HCT116 (cell line): ENCODE measurements around the gene DHCR7. TPM values are rescaled to one million over a fixed set of nuclear protein-coding genes. Genes with fewer than 3 reads are reported as not detected.

Source experiments
- ATAC-seq: fragments of 200-7000 bp; cut with Tn5 transposase; 2 replicates; pipeline ENCODE4 v1.9.1; 2020; ENCODE audit warnings: mild to moderate bottlenecking, moderate library complexity
- BruUV-seq: library from RNA; stranded (reverse); fragments of 400-500 nt; replicated peaks from 2 replicates; lab custom pipeline; 2021; lab: Mats Ljungman, UMichigan
- CTCF ChIA-PET: fragments of 300-600 bp; sonication (Branson Sonifier 250); formaldehyde crosslinking; loops from one replicate; lab custom pipeline; 2021; ENCODE audit warnings: antibody characterized with exemption; lab: Charles Lee
- POLR2A ChIA-PET: fragments of 300-600, 350-600 bp; sonication (Branson Sonifier 250); formaldehyde crosslinking; loops from one replicate; lab custom pipeline; 2021; ENCODE audit warnings: antibody characterized with exemption; lab: Charles Lee
- RAD21 ChIA-PET, 2 experiments: fragments of 300-600 bp; sonication (Branson Sonifier 250); formaldehyde crosslinking; loops; one replicate each; lab custom pipeline; 2023; ENCODE audit warnings: low total read pairs in 2 of 2; ENCODE audit not compliant: uncharacterized antibody in 2 of 2, unreplicated experiment in 2 of 2, low non-redundant PET in 1 of 2; lab: Charles Lee
- DNase-seq: peaks from one replicate; pipeline ENCODE4 v3.0.0-alpha.2; 2010; ENCODE audit warnings: low read depth, low spot score
- H2AFZ ChIP-seq: fragments of 200-600 bp; shearing (Covaris generic), sonication (generic); 2 replicates; pipeline ENCODE4 v1.6.1; 2017; ENCODE audit warnings: low read depth, mixed run types, mixed read lengths, antibody characterized with exemption, low read length; ENCODE audit not compliant: poor library complexity, severe bottlenecking
- H3K27ac ChIP-seq: 2 replicates; pipeline ENCODE4 v1.5.1; 2012; ENCODE audit warnings: low read depth, low read length
- H3K27me3 ChIP-seq: fragments of 200-600 bp; sonication (generic); 2 replicates; pipeline ENCODE4 v1.6.1; 2016; ENCODE audit warnings: mixed run types, low read length, mixed read lengths; ENCODE audit not compliant: insufficient read depth
- H3K36me3 ChIP-seq, 2 experiments: fragments of 200-500 bp in 1 of 2; fragments of 200-600 bp in 1 of 2; sonication (Bioruptor generic) in 1 of 2; sonication (generic) in 1 of 2; 2 replicates each; pipeline versions ENCODE4 v1.5.1 to v1.6.1; 2014 to 2016; ENCODE audit warnings: low read length in 2 of 2, inconsistent platforms in 1 of 2, mixed read lengths in 1 of 2, mixed run types in 1 of 2; ENCODE audit not compliant: insufficient read depth in 2 of 2, control insufficient read depth in 1 of 2
- H3K4me1 ChIP-seq, 2 experiments: fragments of 200-600 bp in 1 of 2; sonication (generic) in 1 of 2; 2 replicates each; pipeline versions ENCODE4 v1.5.1 to v1.6.1; 2012 to 2017; ENCODE audit warnings: low read length in 2 of 2, inconsistent platforms in 1 of 2, mild to moderate bottlenecking in 1 of 2, mixed read lengths in 1 of 2, mixed run types in 1 of 2, moderate library complexity in 1 of 2; ENCODE audit not compliant: insufficient read depth in 2 of 2, control insufficient read depth in 1 of 2
- H3K4me2 ChIP-seq: fragments of 200-600 bp; sonication (generic); 2 replicates; pipeline ENCODE4 v1.6.1; 2017; ENCODE audit warnings: mixed run types, low read length, mixed read lengths
- H3K4me3 ChIP-seq, 2 experiments: fragments of 200-600 bp in 1 of 2; sonication (generic) in 1 of 2; replicated peaks in 1 of 2; 2 replicates each; pipeline ENCODE4 v1.5.1; 2011 to 2016; ENCODE audit warnings: low read length in 2 of 2, control low read depth in 1 of 2, low read depth in 1 of 2, mild to moderate bottlenecking in 1 of 2, mixed read lengths in 1 of 2, mixed run types in 1 of 2
- H3K79me2 ChIP-seq: fragments of 200-600 bp; sonication (generic); 2 replicates; pipeline ENCODE4 v1.6.1; 2017; ENCODE audit warnings: mild to moderate bottlenecking, mixed run types, low read length, moderate library complexity, mixed read lengths; ENCODE audit not compliant: insufficient read depth
- H3K9ac ChIP-seq: fragments of 200-600 bp; sonication (generic); 2 replicates; pipeline ENCODE4 v1.6.1; 2016; ENCODE audit warnings: low read length, mixed read lengths
- H3K9me2 ChIP-seq: fragments of 200-600 bp; sonication (generic), shearing (Covaris generic); 2 replicates; pipeline ENCODE4 v1.6.1; 2017; ENCODE audit warnings: mixed run types, mild to moderate bottlenecking, moderate library complexity; ENCODE audit not compliant: insufficient read depth
- H3K9me3 ChIP-seq, 2 experiments: fragments of 200-500 bp in 1 of 2; fragments of 200-600 bp in 1 of 2; sonication (Bioruptor generic) in 1 of 2; sonication (generic) in 1 of 2; 2 replicates each; pipeline ENCODE4 v1.6.1; 2014 to 2017; ENCODE audit warnings: low read length in 2 of 2, mixed read lengths in 2 of 2, inconsistent platforms in 1 of 2, low read depth in 1 of 2, mild to moderate bottlenecking in 1 of 2, mixed run types in 1 of 2, moderate library complexity in 1 of 2; ENCODE audit not compliant: control insufficient read depth in 1 of 2, insufficient read depth in 1 of 2
- H4K20me1 ChIP-seq: fragments of 200-600 bp; sonication (generic), shearing (Covaris generic); 2 replicates; pipeline ENCODE4 v1.6.1; 2017; ENCODE audit warnings: mixed run types, mild to moderate bottlenecking, moderate library complexity; ENCODE audit not compliant: insufficient read depth
- CBX3 ChIP-seq: IDR thresholded peaks from 2 replicates; pipeline ENCODE4 v1.6.1; 2012; ENCODE audit warnings: low read depth
- EGR1 ChIP-seq: IDR thresholded peaks from 2 replicates; pipeline ENCODE4 v1.6.1; 2012; ENCODE audit warnings: low read depth
- ELF1 ChIP-seq: IDR thresholded peaks from 2 replicates; pipeline ENCODE4 v1.6.1; 2012; ENCODE audit warnings: low read depth, borderline replicate concordance
- EZH2 ChIP-seq: fragments of 200-600 bp; sonication (generic); IDR thresholded peaks from 2 replicates; pipeline ENCODE4 v1.6.1; 2017; ENCODE audit warnings: antibody characterized with exemption, mixed run types
- EZH2phosphoT487 ChIP-seq: fragments of 200-600 bp; IDR thresholded peaks from 2 replicates; pipeline ENCODE4 v1.6.1; 2018; ENCODE audit warnings: antibody characterized with exemption, borderline replicate concordance
- JUND ChIP-seq: IDR thresholded peaks from 2 replicates; pipeline ENCODE4 v1.6.1; 2012
- POLR2A ChIP-seq: IDR thresholded peaks from 2 replicates; pipeline ENCODE4 v1.7.0; 2011; ENCODE audit warnings: borderline replicate concordance; ENCODE audit not compliant: insufficient read depth, insufficient read length; ENCODE audit errors: extremely low read depth
- POLR2AphosphoS5 ChIP-seq: IDR thresholded peaks from 2 replicates; pipeline ENCODE4 v1.6.1; 2011; ENCODE audit warnings: mild to moderate bottlenecking, low read depth, low read length, moderate library complexity
- SIN3A ChIP-seq: IDR thresholded peaks from 2 replicates; pipeline ENCODE4 v1.6.1; 2012; ENCODE audit warnings: low read depth
- TCF7L2 ChIP-seq: IDR thresholded peaks from 2 replicates; pipeline ENCODE4 v1.7.0; 2011; ENCODE audit warnings: borderline replicate concordance, inconsistent platforms; ENCODE audit not compliant: insufficient read depth, insufficient read length; ENCODE audit errors: extremely low read depth
- YY1 ChIP-seq: IDR thresholded peaks from 2 replicates; pipeline ENCODE4 v1.6.1; 2011; ENCODE audit warnings: low read length, low read depth, moderate library complexity, mild to moderate bottlenecking; ENCODE audit not compliant: insufficient replicate concordance; ENCODE audit errors: extremely low read depth
- ZFX ChIP-seq: fragments of 450-650 bp; IDR thresholded peaks from 2 replicates; pipeline ENCODE4 v1.6.1; 2017
- ZNF274 ChIP-seq: fragments of 200-500 bp; sonication (Bioruptor generic); IDR thresholded peaks from 2 replicates; pipeline ENCODE4 v1.6.1; 2014; ENCODE audit warnings: mild to moderate bottlenecking, low read depth, low read length, inconsistent platforms
- intact Hi-C: fragments of 100-400 bp; cut with micrococcal nuclease; formaldehyde crosslinking; loops from 2 replicates; pipeline ENCODE4 v1.10.0; 2022
- total RNA-seq: library from RNA; stranded (reverse); gene quantifications from one replicate; pipeline ENCODE4 v1.2.1, GENCODE V29; 2021; ENCODE audit not compliant: unreplicated experiment
- TF ChIP-seq, protein P1 (sequence below): IDR thresholded peaks from 2 replicates; pipeline ENCODE4 v1.6.1; 2012; ENCODE audit warnings: low read depth
- TF ChIP-seq, protein P2 (sequence below): IDR thresholded peaks from 2 replicates; pipeline ENCODE4 v1.6.1; 2012
- TF ChIP-seq, protein P3 (sequence below), 3 experiments: fragments of 200-600 bp in 1 of 3; sonication (generic) in 1 of 3; IDR thresholded peaks in 2 of 3; conservative IDR thresholded peaks in 1 of 3; 2 replicates each; pipeline ENCODE4 v1.5.1; 2012 to 2017; ENCODE audit warnings: low read depth in 2 of 3, low read length in 2 of 3, antibody characterized with exemption in 1 of 3, borderline replicate concordance in 1 of 3, control low read depth in 1 of 3, mild to moderate bottlenecking in 1 of 3, mixed read lengths in 1 of 3, mixed run types in 1 of 3, moderate library complexity in 1 of 3; ENCODE audit not compliant: insufficient read depth in 1 of 3

Gene DHCR7
- total RNA-seq, 1 experiment from 2014 or later, result 115 TPM

DNA sequence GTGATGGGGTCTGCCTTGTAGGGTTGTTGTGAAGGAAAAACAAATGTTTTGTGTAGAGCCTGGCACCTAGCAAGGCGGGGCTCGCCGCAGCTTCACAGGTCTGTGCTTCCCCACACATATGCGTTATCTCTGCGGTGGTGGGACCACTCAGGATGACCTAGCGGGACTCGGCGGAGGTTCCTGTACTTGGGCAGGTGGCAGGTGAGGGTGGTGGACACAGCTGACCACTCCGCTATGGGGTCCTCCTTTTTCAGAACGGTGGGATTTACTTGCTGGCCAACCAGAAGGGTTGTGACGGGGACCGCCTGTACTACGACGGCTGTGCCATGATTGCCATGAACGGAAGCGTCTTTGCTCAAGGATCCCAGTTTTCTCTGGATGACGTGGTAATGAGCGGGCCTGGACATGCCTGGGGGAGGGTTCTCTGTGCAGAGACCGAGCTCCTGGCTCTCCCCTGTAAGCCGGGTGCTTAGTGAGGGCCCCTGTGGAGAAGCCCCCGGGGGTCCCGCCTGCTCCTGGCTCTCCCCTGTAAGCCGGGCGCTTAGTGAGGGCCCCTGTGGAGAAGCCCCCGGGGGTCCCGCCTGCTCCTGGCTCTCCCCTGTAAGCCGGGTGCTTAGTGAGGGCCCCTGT lies 26.1 kb upstream of the DHCR7 start:
- no peak overlapping the region for H3K4me2 ChIP-seq
- POLR2A ChIA-PET, result no interaction called here
- RAD21 ChIA-PET, result no interaction called here
- CTCF ChIA-PET, result no interaction called here
- H3K9ac ChIP-seq, result no peak overlapping the region
- H3K9me2 ChIP-seq, result no peaks in the 10 kb centered on the region
- no peak overlapping the region for H3K4me3 ChIP-seq
- no peaks in the 10 kb centered on the region for H3K79me2 ChIP-seq
- TF ChIP-seq EZH2phosphoT487 (no peak), EZH2 (no peak), EGR1 (no peak), POLR2AphosphoS5 (no peak), TCF7L2 (no peak), POLR2A (no peak), ZNF274 (no peak), SIN3A (no peak), YY1 (no peak), ZFX (no peak), JUND (no peak), ELF1 (no peak), CBX3 (no peak)
- TF ChIP-seq, protein P1, sequence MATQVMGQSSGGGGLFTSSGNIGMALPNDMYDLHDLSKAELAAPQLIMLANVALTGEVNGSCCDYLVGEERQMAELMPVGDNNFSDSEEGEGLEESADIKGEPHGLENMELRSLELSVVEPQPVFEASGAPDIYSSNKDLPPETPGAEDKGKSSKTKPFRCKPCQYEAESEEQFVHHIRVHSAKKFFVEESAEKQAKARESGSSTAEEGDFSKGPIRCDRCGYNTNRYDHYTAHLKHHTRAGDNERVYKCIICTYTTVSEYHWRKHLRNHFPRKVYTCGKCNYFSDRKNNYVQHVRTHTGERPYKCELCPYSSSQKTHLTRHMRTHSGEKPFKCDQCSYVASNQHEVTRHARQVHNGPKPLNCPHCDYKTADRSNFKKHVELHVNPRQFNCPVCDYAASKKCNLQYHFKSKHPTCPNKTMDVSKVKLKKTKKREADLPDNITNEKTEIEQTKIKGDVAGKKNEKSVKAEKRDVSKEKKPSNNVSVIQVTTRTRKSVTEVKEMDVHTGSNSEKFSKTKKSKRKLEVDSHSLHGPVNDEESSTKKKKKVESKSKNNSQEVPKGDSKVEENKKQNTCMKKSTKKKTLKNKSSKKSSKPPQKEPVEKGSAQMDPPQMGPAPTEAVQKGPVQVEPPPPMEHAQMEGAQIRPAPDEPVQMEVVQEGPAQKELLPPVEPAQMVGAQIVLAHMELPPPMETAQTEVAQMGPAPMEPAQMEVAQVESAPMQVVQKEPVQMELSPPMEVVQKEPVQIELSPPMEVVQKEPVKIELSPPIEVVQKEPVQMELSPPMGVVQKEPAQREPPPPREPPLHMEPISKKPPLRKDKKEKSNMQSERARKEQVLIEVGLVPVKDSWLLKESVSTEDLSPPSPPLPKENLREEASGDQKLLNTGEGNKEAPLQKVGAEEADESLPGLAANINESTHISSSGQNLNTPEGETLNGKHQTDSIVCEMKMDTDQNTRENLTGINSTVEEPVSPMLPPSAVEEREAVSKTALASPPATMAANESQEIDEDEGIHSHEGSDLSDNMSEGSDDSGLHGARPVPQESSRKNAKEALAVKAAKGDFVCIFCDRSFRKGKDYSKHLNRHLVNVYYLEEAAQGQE, result no peak
- TF ChIP-seq, protein P2, sequence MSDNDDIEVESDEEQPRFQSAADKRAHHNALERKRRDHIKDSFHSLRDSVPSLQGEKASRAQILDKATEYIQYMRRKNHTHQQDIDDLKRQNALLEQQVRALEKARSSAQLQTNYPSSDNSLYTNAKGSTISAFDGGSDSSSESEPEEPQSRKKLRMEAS, result no peak
- TF ChIP-seq, protein P3, sequence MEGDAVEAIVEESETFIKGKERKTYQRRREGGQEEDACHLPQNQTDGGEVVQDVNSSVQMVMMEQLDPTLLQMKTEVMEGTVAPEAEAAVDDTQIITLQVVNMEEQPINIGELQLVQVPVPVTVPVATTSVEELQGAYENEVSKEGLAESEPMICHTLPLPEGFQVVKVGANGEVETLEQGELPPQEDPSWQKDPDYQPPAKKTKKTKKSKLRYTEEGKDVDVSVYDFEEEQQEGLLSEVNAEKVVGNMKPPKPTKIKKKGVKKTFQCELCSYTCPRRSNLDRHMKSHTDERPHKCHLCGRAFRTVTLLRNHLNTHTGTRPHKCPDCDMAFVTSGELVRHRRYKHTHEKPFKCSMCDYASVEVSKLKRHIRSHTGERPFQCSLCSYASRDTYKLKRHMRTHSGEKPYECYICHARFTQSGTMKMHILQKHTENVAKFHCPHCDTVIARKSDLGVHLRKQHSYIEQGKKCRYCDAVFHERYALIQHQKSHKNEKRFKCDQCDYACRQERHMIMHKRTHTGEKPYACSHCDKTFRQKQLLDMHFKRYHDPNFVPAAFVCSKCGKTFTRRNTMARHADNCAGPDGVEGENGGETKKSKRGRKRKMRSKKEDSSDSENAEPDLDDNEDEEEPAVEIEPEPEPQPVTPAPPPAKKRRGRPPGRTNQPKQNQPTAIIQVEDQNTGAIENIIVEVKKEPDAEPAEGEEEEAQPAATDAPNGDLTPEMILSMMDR (IDR thresholded peaks at IDR 0.05 in 2 of 3, conservative IDR thresholded peaks at IDR 0.05 in 1 of 3; ENCODE audit: borderline replicate concordance in 1 of 3, insufficient read depth in 1 of 3, low read depth in 2 of 3, low read length in 2 of 3), result no peak
- BruUV-seq, result no TSS peak
- no peak for ATAC-seq
- DNase-seq, result no peak
- no peaks in the 10 kb centered on the region for H3K9me3 ChIP-seq
- H3K4me1 ChIP-seq, result no peaks in the 10 kb centered on the region
- no peaks in the 10 kb centered on the region for H3K27me3 ChIP-seq
- H2AFZ ChIP-seq, result no peak overlapping the region
- H3K36me3 ChIP-seq, result peaks cover 2 to 5% of the 10 kb centered on the region in 2 experiments; a peak in 2 of 4 replicates
- intact Hi-C loops, result no loop called here
- no peaks in the 10 kb centered on the region for H4K20me1 ChIP-seq
- no peak overlapping the region for H3K27ac ChIP-seq
